HG03097 (cell line): Measurements from ENCODE around the gene S100A1.
"Not testable (repeated sequence)": the region's sequence is repeated elsewhere in the genome, so short reads cannot be mapped to it uniquely, and the experiment has no call there.

Experiments
- ATAC-seq: cut with Tn5 transposase; IDR thresholded peaks from one replicate; pipeline ENCODE4 v1.9.1; 2021; ENCODE audit not compliant: unreplicated experiment, low FRiP score

The S100A1 gene

GRCh38 chr1:153651771-153652170 lies 23.5 kb downstream of the S100A1 start:
- ATAC-seq: no peak

- no peak for ATAC-seq
Measured at GRCh38 chr1:153652805-153653500, 24.7 kb downstream of the S100A1 start.

GRCh38 chr1:153655333-153655732 lies 27.1 kb downstream of the S100A1 start:
- no peak for ATAC-seq

GRCh38 chr1:153658400-153659174 lies 30.4 kb downstream of the S100A1 start, which contains the start of gene SNAPIN:
Gene SNAPIN (plus strand): TSS chr1:153658703. CDS start chr1:153658744, 41 bp downstream.
- peak; percentile 83 for ATAC-seq

- ATAC-seq: no peak
Measured at GRCh38 chr1:153659175-153659534, 30.9 kb downstream of the S100A1 start.

GRCh38 chr1:153659656-153660055 lies 31.4 kb downstream of the S100A1 start:
- ATAC-seq: no peak

- ATAC-seq: no peak
Measured at GRCh38 chr1:153661111-153661708, 33.0 kb downstream of the S100A1 start.

GRCh38 chr1:153662269-153662668 lies 34.0 kb downstream of the S100A1 start:
- ATAC-seq: no peak

- ATAC-seq: no peak
Measured at GRCh38 chr1:153663211-153663610, 35.0 kb downstream of the S100A1 start.

GRCh38 chr1:153667439-153667838 lies 39.2 kb downstream of the S100A1 start:
- ATAC-seq: no peak

- ATAC-seq: not testable (repeated sequence)
Measured at GRCh38 chr1:153668672-153669071, 40.4 kb downstream of the S100A1 start.

- no peak for ATAC-seq
Measured at GRCh38 chr1:153669606-153670005, 41.4 kb downstream of the S100A1 start.

GRCh38 chr1:153670257-153670858 lies 42.1 kb downstream of the S100A1 start:
- no peak for ATAC-seq

- ATAC-seq: peak; percentile 95
Measured at GRCh38 chr1:153670859-153671627, 42.8 kb downstream of the S100A1 start, which contains the start of gene ILF2. Gene ILF2 (minus strand): TSS chr1:153670993. CDS start chr1:153670922, 71 bp downstream.

GRCh38 chr1:153671628-153672353 lies 43.6 kb downstream of the S100A1 start:
- peak; percentile 11 for ATAC-seq

- no peak for ATAC-seq
Measured at GRCh38 chr1:153673511-153673910, 45.3 kb downstream of the S100A1 start.

- ATAC-seq: no peak
Measured at GRCh38 chr1:153677718-153678518, 49.7 kb downstream of the S100A1 start.

GRCh38 chr1:153678519-153679336 lies 50.5 kb downstream of the S100A1 start, which contains the start of gene NPR1:
Gene NPR1 (plus strand): TSS chr1:153678688. CDS start chr1:153679109, 421 bp downstream.
- no peak for ATAC-seq
